Left renal pelvis (tissue), 4 donors: ENCODE measurements around the gene NAIP. TPM values are rescaled to one million over a fixed set of nuclear protein-coding genes. Genes with fewer than 3 reads are reported as not detected.

Experiments used
- polyA plus RNA-seq, 4 donors: library from polyadenylated mRNA; unstranded; fragments of 120-200 nt; gene quantifications; one replicate each; pipeline ENCODE4 v1.2.1, GENCODE V29; 2013; ENCODE audit not compliant: insufficient read length in 4 of 4

NAIP gene
- polyA plus RNA-seq, 4 donors = 13.6 to 30.8 (median 24.8) TPM

Other genes starting within 250 kb of the NAIP start
- 10 to 100 TPM in 3 of 4 donors, 1 to 10 TPM in 1; 8.1 to 15.6 (median 11.5) TPM for gene SERF1A, start 124.7 kb downstream of the NAIP start, polyA plus RNA-seq
- gene SMN1, start 100.3 kb downstream of the NAIP start, polyA plus RNA-seq = 10 to 100 TPM; 46.6 to 77.5 (median 57.9) TPM
- 10 to 100 TPM; 17.9 to 41.4 (median 24.4) TPM for gene GTF2H2, start 42.3 kb upstream of the NAIP start, polyA plus RNA-seq